Prostate gland (tissue), 2 donors: Measurements from ENCODE around the gene RTRAF.

ENCODE experiments used
- POLR2A ChIP-seq: fragments of 450-650 bp; IDR thresholded peaks from one replicate; pipeline ENCODE4 v1.6.1; 2016; ENCODE audit warnings: antibody characterized with exemption, mild to moderate bottlenecking
- POLR2AphosphoS5 ChIP-seq: sonication (generic); formaldehyde crosslinking; IDR thresholded peaks from one replicate; pipeline ENCODE4 v1.6.1; 2017; ENCODE audit warnings: antibody characterized with exemption
- TF ChIP-seq, protein P1 (sequence below), 4 experiments: fragments of 200-600 bp in 2 of 4; fragments of 450-650 bp in 2 of 4; sonication (generic) in 2 of 4; IDR thresholded peaks; 1 replicate in 3 of 4; 2 replicates in 1 of 4; pipeline ENCODE4 v1.5.1; 2016 to 2019; ENCODE audit warnings: antibody characterized with exemption in 4 of 4, mild to moderate bottlenecking in 2 of 4, moderate library complexity in 2 of 4

DNA sequence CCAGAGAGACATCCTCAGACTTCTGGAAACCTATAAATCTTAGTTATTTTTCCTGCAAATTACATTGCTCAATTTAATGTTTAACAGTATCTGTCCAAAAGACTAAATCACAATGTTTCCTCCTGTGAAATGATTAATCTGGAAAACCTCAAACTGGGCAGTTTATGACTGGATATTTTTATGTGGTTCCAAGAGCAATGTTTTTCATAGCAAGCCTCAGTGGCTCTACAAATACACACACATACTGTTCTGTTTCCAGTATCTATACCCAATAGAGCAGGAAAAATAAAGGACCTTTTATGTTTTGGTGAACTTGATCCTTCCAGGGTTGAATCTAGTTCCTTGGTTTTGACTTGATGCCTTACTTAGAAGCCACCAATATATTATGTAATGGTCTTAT, 70.3 kb downstream of the RTRAF start:
- TF ChIP-seq, protein P1, sequence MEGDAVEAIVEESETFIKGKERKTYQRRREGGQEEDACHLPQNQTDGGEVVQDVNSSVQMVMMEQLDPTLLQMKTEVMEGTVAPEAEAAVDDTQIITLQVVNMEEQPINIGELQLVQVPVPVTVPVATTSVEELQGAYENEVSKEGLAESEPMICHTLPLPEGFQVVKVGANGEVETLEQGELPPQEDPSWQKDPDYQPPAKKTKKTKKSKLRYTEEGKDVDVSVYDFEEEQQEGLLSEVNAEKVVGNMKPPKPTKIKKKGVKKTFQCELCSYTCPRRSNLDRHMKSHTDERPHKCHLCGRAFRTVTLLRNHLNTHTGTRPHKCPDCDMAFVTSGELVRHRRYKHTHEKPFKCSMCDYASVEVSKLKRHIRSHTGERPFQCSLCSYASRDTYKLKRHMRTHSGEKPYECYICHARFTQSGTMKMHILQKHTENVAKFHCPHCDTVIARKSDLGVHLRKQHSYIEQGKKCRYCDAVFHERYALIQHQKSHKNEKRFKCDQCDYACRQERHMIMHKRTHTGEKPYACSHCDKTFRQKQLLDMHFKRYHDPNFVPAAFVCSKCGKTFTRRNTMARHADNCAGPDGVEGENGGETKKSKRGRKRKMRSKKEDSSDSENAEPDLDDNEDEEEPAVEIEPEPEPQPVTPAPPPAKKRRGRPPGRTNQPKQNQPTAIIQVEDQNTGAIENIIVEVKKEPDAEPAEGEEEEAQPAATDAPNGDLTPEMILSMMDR (IDR thresholded peaks at IDR 0.05), result no peak
- TF ChIP-seq POLR2AphosphoS5 (no peak), POLR2A (no peak)
